Neuronal stem cell (in vitro differentiated cells): ENCODE measurements around the gene CEMIP.

Source experiments
- DNase-seq: peaks from one replicate; pipeline ENCODE4 v3.0.0-alpha.2; 2013; ENCODE audit warnings: low spot score
- H2AFZ ChIP-seq: one replicate; pipeline ENCODE4 v1.6.1; 2013; ENCODE audit warnings: mild to moderate bottlenecking, low read length, inconsistent platforms
- H2AK5ac ChIP-seq: 2 replicates; pipeline ENCODE4 v1.6.1; 2013; ENCODE audit warnings: low read depth, mild to moderate bottlenecking, inconsistent platforms, low read length, moderate library complexity, mixed read lengths
- H2BK120ac ChIP-seq: 2 replicates; pipeline ENCODE4 v1.6.1; 2013; ENCODE audit warnings: low read depth, mild to moderate bottlenecking, inconsistent platforms, low read length, moderate library complexity, mixed read lengths
- H2BK12ac ChIP-seq: one replicate; pipeline ENCODE4 v1.6.1; 2013; ENCODE audit warnings: low read length, inconsistent platforms
- H2BK15ac ChIP-seq: 2 replicates; pipeline ENCODE4 v1.6.1; 2013; ENCODE audit warnings: mild to moderate bottlenecking, low read length, inconsistent platforms, mixed read lengths
- H2BK5ac ChIP-seq: one replicate; pipeline ENCODE4 v1.6.1; 2013; ENCODE audit warnings: inconsistent platforms, mild to moderate bottlenecking, low read length, moderate library complexity
- H3K14ac ChIP-seq: one replicate; pipeline ENCODE4 v1.6.1; 2013; ENCODE audit warnings: low read length, inconsistent platforms
- H3K18ac ChIP-seq: 2 replicates; pipeline ENCODE4 v1.6.1; 2013; ENCODE audit warnings: low read length, inconsistent platforms
- H3K23ac ChIP-seq: 2 replicates; pipeline ENCODE4 v1.6.1; 2013; ENCODE audit warnings: low read depth, mild to moderate bottlenecking, mixed read lengths, low read length, inconsistent platforms; ENCODE audit not compliant: poor library complexity
- H3K27ac ChIP-seq: replicated peaks from 3 replicates; pipeline ENCODE4 v1.5.1; 2013; ENCODE audit warnings: low read length, inconsistent platforms
- H3K27me3 ChIP-seq, 3 experiments: 2 replicates each; pipeline ENCODE4 v1.6.1; 2013; ENCODE audit warnings: low read length in 3 of 3, mild to moderate bottlenecking in 2 of 3, inconsistent platforms in 1 of 3, low read depth in 1 of 3, mixed read lengths in 1 of 3, moderate library complexity in 1 of 3; ENCODE audit not compliant: control insufficient read depth in 3 of 3, insufficient read depth in 3 of 3
- H3K36me3 ChIP-seq, 2 donors: replicated peaks in 1 of 2; 2 replicates each; pipeline ENCODE4 v1.6.1; 2013; ENCODE audit warnings: low read length in 2 of 2; ENCODE audit not compliant: control insufficient read depth in 2 of 2, insufficient read depth in 2 of 2
- H3K4ac ChIP-seq: 2 replicates; pipeline ENCODE4 v1.6.1; 2013; ENCODE audit warnings: inconsistent platforms, mild to moderate bottlenecking, low read length, moderate library complexity
- H3K4me1 ChIP-seq, 2 donors: 1 replicate in 1 of 2; 2 replicates in 1 of 2; pipeline ENCODE4 v1.6.1; 2013; ENCODE audit warnings: low read length in 2 of 2, low read depth in 1 of 2; ENCODE audit not compliant: control insufficient read depth in 2 of 2, insufficient read depth in 1 of 2
- H3K4me2 ChIP-seq: one replicate; pipeline ENCODE4 v1.6.1; 2013; ENCODE audit warnings: mild to moderate bottlenecking, low read length, inconsistent platforms; ENCODE audit not compliant: insufficient read depth, poor library complexity, severe bottlenecking
- H3K4me3 ChIP-seq, 2 donors: 2 replicates each; pipeline ENCODE4 v1.5.1; 2013; ENCODE audit warnings: low read length in 2 of 2, mild to moderate bottlenecking in 2 of 2, inconsistent platforms in 1 of 2, moderate library complexity in 1 of 2
- H3K79me1 ChIP-seq: one replicate; pipeline ENCODE4 v1.6.1; 2013; ENCODE audit warnings: low read depth, mild to moderate bottlenecking, inconsistent platforms, low read length, moderate library complexity
- H3K9ac ChIP-seq: one replicate; pipeline ENCODE4 v1.6.1; 2013; ENCODE audit warnings: mild to moderate bottlenecking, low read depth, low read length, inconsistent platforms; ENCODE audit not compliant: poor library complexity
- H3K9me3 ChIP-seq, 2 donors: replicated peaks in 1 of 2; 2 replicates each; pipeline versions ENCODE3 to v1.6.1; 2013; ENCODE audit warnings: low read length in 2 of 2, mild to moderate bottlenecking in 2 of 2, inconsistent platforms in 1 of 2, low read depth in 1 of 2, mixed read lengths in 1 of 2, moderate library complexity in 1 of 2; ENCODE audit not compliant: control insufficient read depth in 2 of 2, insufficient read depth in 1 of 2
- H4K8ac ChIP-seq: one replicate; pipeline ENCODE4 v1.6.1; 2013; ENCODE audit warnings: low read depth, mild to moderate bottlenecking, inconsistent platforms, low read length, moderate library complexity
- H4K91ac ChIP-seq: one replicate; pipeline ENCODE4 v1.6.1; 2013; ENCODE audit warnings: low read length, low read depth, mild to moderate bottlenecking, inconsistent platforms; ENCODE audit not compliant: poor library complexity
- WGBS, 2 donors: extraction: QIAGEN DNeasy Blood & Tissue Kit; methylation state at CpG; one replicate each; pipeline ENCODE4 v1.1.7; 2013; ENCODE audit warnings: missing lambda C conversion rate in 2 of 2, mixed read lengths in 1 of 2; ENCODE audit not compliant: insufficient read length in 2 of 2, insufficient replicate concordance in 1 of 2; ENCODE audit errors: extremely low coverage in 2 of 2; 5-methylcytosine and 5-hydroxymethylcytosine counted together

CEMIP gene

DNA sequence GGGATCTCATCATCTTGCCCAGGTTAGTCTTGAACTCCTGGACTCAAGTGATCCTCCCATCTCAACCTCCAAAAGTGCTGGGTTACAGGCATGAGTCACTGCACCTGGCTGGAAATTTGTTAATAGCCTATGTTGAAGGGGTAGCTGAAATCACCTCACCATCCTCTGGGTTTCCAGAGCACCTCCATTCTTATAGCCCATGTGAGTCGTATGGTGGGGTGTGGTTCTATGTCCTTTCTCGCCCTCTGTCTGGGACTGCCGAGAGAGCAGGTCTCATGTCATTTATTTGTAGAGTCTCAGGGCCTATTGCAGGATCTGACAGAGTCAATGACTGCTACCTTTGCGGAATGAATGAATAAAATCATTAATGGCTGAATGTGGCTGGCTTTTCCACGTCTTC, 20.9 kb downstream of the CEMIP start:
- Histone ChIP-seq H3K36me3 (no peaks in the 10 kb centered on the region), H3K9ac (no peak overlapping the region), H2BK5ac (no peak overlapping the region), H3K27ac (no peak overlapping the region), H3K79me1 (no peaks in the 10 kb centered on the region), H2BK12ac (no peak overlapping the region), H3K23ac (no peak overlapping the region), H3K4me2 (no peak overlapping the region), H3K18ac (no peak overlapping the region), H2AK5ac (no peak overlapping the region), H2BK15ac (no peak overlapping the region), H2AFZ (no peak overlapping the region), H3K4me3 (no peak overlapping the region), H3K27me3 (peaks cover 0 to 29% (median 2%) of the 10 kb centered on the region in 3 experiments), H4K91ac (no peak overlapping the region), H3K4ac (no peak overlapping the region), H3K14ac (no peak overlapping the region), H4K8ac (no peak overlapping the region), H2BK120ac (no peak overlapping the region), H3K9me3 (no peaks in the 10 kb centered on the region), H3K4me1 (no peaks in the 10 kb centered on the region)
- DNase-seq: no peak
- WGBS, 2 donors: no CpG with 5 or more reads among the region's 5 CpGs

DNA sequence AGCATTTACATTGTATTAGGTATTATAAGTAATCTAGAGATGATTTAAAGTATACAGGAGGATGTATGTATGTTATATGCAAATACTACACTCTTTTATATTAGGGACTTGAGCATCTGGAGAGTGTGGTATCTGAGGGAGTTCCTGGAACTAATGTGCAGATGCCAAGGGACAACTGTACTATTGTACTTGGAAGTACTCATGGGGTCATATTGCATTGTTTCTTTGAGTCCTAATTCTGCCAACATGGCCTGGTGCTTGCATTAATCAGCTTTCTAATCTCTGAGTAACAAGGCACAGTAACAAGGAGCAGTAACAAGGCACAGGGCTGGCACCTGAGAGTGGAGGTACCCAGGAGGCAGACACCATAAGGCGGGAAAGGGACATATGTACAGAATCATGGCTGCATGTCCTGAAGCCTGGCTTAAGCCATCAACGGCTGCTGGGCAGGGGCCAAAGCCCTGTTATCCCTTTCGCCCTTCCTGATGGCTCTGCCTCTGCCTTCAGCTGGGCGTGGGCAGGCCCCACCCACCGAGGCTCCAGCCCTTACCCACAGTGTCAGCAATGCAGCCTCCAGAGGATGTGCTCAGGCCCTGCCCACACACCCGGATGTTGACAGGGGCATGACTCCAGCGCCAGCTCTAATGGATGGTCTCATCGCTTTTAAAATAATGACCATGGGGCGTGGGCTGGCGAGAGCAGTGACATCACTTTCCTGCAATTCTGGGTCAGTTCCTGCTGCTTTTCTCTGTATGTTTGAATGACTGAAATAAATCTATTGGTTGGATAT, 22.9 kb downstream of the CEMIP start:
- Histone ChIP-seq H4K8ac (no peak overlapping the region), H3K36me3 (no peaks in the 10 kb centered on the region), H3K9me3 (no peaks in the 10 kb centered on the region), H4K91ac (no peak overlapping the region), H3K27ac (no peak overlapping the region), H3K9ac (no peak overlapping the region), H2BK15ac (no peak overlapping the region), H2BK5ac (no peak overlapping the region), H3K27me3 (peaks cover 0 to 38% (median 2%) of the 10 kb centered on the region in 3 experiments), H3K23ac (no peak overlapping the region), H3K4me3 (no peak overlapping the region), H3K4me1 (no peaks in the 10 kb centered on the region), H2AK5ac (no peak overlapping the region), H3K4me2 (no peak overlapping the region), H2BK12ac (no peak overlapping the region), H3K18ac (no peak overlapping the region), H3K14ac (no peak overlapping the region), H3K4ac (no peak overlapping the region), H3K79me1 (no peaks in the 10 kb centered on the region), H2AFZ (no peak overlapping the region), H2BK120ac (no peak overlapping the region)
- no peak for DNase-seq
- WGBS, 2 donors: no CpG with 5 or more reads among the region's 10 CpGs

DNA sequence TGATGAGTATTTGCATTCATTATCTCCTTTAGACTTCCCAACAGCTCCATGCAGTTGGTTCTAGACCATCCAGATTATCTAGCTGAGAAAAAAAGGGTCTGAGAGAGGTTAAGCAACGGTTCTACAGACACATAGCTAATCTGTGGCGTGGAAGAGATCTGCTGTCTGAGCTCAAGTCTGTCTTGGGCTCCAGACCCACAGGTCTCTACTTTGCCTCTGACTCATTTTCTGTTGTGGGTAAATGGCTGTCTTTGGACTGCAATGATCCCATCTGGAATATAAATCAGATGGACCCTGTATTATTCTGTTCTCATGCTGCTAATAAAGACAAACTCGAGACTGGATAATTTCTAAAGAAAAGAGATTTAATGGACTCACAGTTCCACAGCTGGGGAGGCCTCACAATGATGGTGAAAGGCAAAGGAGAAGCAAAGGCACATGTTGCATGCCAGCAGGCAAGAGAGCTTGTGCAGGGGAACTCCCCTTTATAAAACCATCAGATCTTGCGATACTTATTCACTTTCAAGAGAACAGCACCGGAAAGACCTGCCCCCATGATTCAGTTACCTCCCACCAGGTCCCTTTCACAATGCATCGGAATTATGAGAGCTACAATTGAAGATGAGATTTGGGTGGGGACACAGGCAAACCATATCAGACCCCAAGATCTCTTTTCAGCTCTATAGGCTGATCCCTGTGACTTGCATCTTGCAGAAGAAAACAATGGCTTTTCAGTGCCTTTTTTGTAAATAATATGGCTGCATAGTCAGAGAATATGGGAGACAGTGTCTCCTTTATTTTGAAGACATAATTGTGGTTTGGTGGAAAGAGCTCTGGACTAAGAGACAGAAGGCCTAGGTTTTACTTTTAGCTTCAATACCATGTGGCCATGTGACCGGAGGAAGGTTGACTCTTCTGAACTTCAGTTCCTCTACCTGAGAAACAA, 24.7 kb downstream of the CEMIP start:
- Histone ChIP-seq H3K18ac (no peak overlapping the region), H2BK120ac (no peak overlapping the region), H3K14ac (no peak overlapping the region), H2AFZ (no peak overlapping the region), H3K4me2 (no peak overlapping the region), H3K9ac (no peak overlapping the region), H2BK12ac (no peak overlapping the region), H3K4me1 (no peaks in the 10 kb centered on the region), H4K91ac (no peak overlapping the region), H2BK15ac (no peak overlapping the region), H2AK5ac (no peak overlapping the region), H3K36me3 (no peaks in the 10 kb centered on the region), H3K9me3 (no peaks in the 10 kb centered on the region), H3K23ac (no peak overlapping the region), H3K4me3 (no peak overlapping the region), H3K4ac (no peak overlapping the region), H3K27ac (no peak overlapping the region), H4K8ac (no peak overlapping the region), H3K79me1 (no peaks in the 10 kb centered on the region), H2BK5ac (no peak overlapping the region), H3K27me3 (peaks cover 0 to 35% (median 2%) of the 10 kb centered on the region in 3 experiments)
- WGBS, 2 donors: no CpG with 5 or more reads among the region's 7 CpGs
- no peak for DNase-seq

DNA sequence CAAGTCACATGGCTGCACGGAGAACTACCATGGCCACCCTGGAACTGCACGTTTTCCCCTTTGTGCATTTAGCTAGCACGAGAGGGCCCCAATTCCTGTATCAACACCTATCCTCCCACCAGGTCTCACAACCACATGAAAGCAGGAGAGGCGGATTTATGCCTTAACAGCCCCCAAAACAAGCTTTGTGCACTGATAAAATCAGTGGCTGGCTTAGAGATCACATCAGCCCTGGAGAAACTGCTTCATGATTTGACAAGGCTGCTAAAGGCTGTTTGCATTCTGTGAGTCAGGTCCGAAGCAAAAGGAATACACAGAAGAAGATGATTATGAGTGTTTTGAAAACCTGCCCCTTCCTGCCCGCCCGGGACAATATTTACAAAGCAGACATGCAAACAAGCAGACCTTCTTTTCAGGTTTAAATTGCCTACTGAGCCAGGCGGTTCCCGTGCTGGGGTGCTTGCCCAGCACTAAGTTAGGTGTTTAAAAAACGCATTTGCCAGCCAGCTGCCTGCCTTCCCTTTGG, 25.9 kb downstream of the CEMIP start:
- Histone ChIP-seq H3K4me2 (no peak overlapping the region), H2AK5ac (no peak overlapping the region), H2BK5ac (no peak overlapping the region), H4K91ac (no peak overlapping the region), H3K4ac (no peak overlapping the region), H3K36me3 (no peaks in the 10 kb centered on the region), H3K4me1 (no peaks in the 10 kb centered on the region), H4K8ac (no peak overlapping the region), H3K27ac (no peak overlapping the region), H2BK15ac (no peak overlapping the region), H3K9me3 (no peaks in the 10 kb centered on the region), H3K23ac (no peak overlapping the region), H2AFZ (no peak overlapping the region), H3K18ac (no peak overlapping the region), H3K27me3 (peaks cover 0 to 38% (median 2%) of the 10 kb centered on the region in 3 experiments), H3K79me1 (no peaks in the 10 kb centered on the region), H3K14ac (no peak overlapping the region), H3K9ac (no peak overlapping the region), H3K4me3 (no peak overlapping the region), H2BK12ac (no peak overlapping the region), H2BK120ac (no peak overlapping the region)
- no peak for DNase-seq
- WGBS, 2 donors: no CpG with 5 or more reads among the region's 10 CpGs
